Loucy (cell line): Measurements from ENCODE around the gene SP4.

Experiments
- H2AFZ ChIP-seq: fragments of 200-600 bp; sonication (generic); 2 replicates; pipeline ENCODE4 v1.6.0; 2016; ENCODE audit warnings: antibody characterized with exemption, mild to moderate bottlenecking, low read length, moderate library complexity
- H3F3A ChIP-seq: fragments of 200-600 bp; 2 replicates; pipeline ENCODE4 v1.6.0; 2016; ENCODE audit warnings: antibody characterized with exemption, low read depth, mild to moderate bottlenecking
- H3K27me3 ChIP-seq: fragments of 200-600 bp; sonication (generic); 2 replicates; pipeline ENCODE4 v1.6.1; 2014; ENCODE audit warnings: low read length, mild to moderate bottlenecking; ENCODE audit not compliant: insufficient read depth, poor library complexity, severe bottlenecking
- H3K36me3 ChIP-seq: fragments of 200-600 bp; sonication (generic); 2 replicates; pipeline ENCODE4 v1.6.1; 2016; ENCODE audit warnings: low read length; ENCODE audit not compliant: insufficient read depth
- H3K4me1 ChIP-seq: fragments of 200-600 bp; sonication (generic); 2 replicates; pipeline ENCODE4 v1.5.1; 2014; ENCODE audit warnings: low read length, mild to moderate bottlenecking; ENCODE audit not compliant: insufficient read depth, poor library complexity, severe bottlenecking
- H3K4me2 ChIP-seq: fragments of 200-600 bp; sonication (generic); 2 replicates; pipeline ENCODE4 v1.6.0; 2014; ENCODE audit warnings: antibody characterized with exemption, low read length, low read depth, mild to moderate bottlenecking; ENCODE audit not compliant: poor library complexity, severe bottlenecking
- H3K4me3 ChIP-seq: fragments of 200-600 bp; sonication (generic); 2 replicates; pipeline ENCODE4 v1.5.1; 2014; ENCODE audit warnings: low read length, mild to moderate bottlenecking, mixed read lengths; ENCODE audit not compliant: poor library complexity, severe bottlenecking
- H3K79me2 ChIP-seq: fragments of 200-600 bp; sonication (generic); 2 replicates; pipeline ENCODE4 v1.6.1; 2014; ENCODE audit warnings: low read length; ENCODE audit not compliant: insufficient read depth
- H3K9ac ChIP-seq: fragments of 200-600 bp; sonication (generic); 2 replicates; pipeline ENCODE4 v1.6.0; 2014; ENCODE audit warnings: mild to moderate bottlenecking, low read depth, low read length, moderate library complexity; ENCODE audit not compliant: poor library complexity, severe bottlenecking
- H3K9me2 ChIP-seq: fragments of 200-600 bp; sonication (generic); replicated peaks from 2 replicates; pipeline ENCODE4 v1.6.1; 2016; ENCODE audit warnings: low read depth, low read length, mixed read lengths
- H3K9me3 ChIP-seq: fragments of 200-600 bp; sonication (generic); 2 replicates; pipeline ENCODE4 v1.6.1; 2014; ENCODE audit warnings: mild to moderate bottlenecking, antibody characterized with exemption, low read length, low read depth; ENCODE audit not compliant: insufficient read depth
- H4K20me1 ChIP-seq: fragments of 200-600 bp; sonication (generic); 2 replicates; pipeline ENCODE4 v1.6.0; 2014; ENCODE audit warnings: antibody characterized with exemption, low read length, mild to moderate bottlenecking; ENCODE audit not compliant: insufficient read depth, poor library complexity, severe bottlenecking
- CTCF ChIP-seq: fragments of 200-600 bp; sonication (generic); conservative IDR thresholded peaks from 2 replicates; pipeline ENCODE4 v1.5.1; 2014; ENCODE audit warnings: mild to moderate bottlenecking, antibody characterized with exemption, low read length
- EZH2phosphoT487 ChIP-seq: fragments of 200-600 bp; IDR thresholded peaks from 2 replicates; pipeline ENCODE4 v1.6.1; 2018; ENCODE audit warnings: antibody characterized with exemption, mild to moderate bottlenecking, moderate library complexity, borderline replicate concordance

Gene SP4

GRCh38 chr7:21414795-21415393 is 13.0 kb upstream of the SP4 start:
- Histone ChIP-seq H3K9me3 (no peaks in the 10 kb centered on the region), H3K36me3 (no peaks in the 10 kb centered on the region), H3K27me3 (no peaks in the 10 kb centered on the region), H3K4me1 (no peaks in the 10 kb centered on the region), H2AFZ (no peak overlapping the region), H3F3A (no peaks in the 10 kb centered on the region), H3K4me2 (no peak overlapping the region), H3K9me2 (no peaks in the 10 kb centered on the region), H3K4me3 (no peak overlapping the region), H3K9ac (no peak overlapping the region), H3K79me2 (no peaks in the 10 kb centered on the region), H4K20me1 (no peaks in the 10 kb centered on the region)
- TF ChIP-seq EZH2phosphoT487 (no peak), CTCF (no peak)

- H4K20me1 ChIP-seq, result no peaks in the 10 kb centered on the region
- no peaks in the 10 kb centered on the region for H3K9me3 ChIP-seq
- TF ChIP-seq EZH2phosphoT487 (no peak), CTCF (no peak)
- H3K9me2 ChIP-seq, result no peaks in the 10 kb centered on the region
- H3K27me3 ChIP-seq, result no peaks in the 10 kb centered on the region
- H3K4me1 ChIP-seq, result no peaks in the 10 kb centered on the region
- H3K4me2 ChIP-seq, result no peak overlapping the region
- H3F3A ChIP-seq, result no peaks in the 10 kb centered on the region
- no peak overlapping the region for H3K4me3 ChIP-seq
- H3K79me2 ChIP-seq, result no peaks in the 10 kb centered on the region
- H3K9ac ChIP-seq, result no peak overlapping the region
- H3K36me3 ChIP-seq, result no peaks in the 10 kb centered on the region
- no peak overlapping the region for H2AFZ ChIP-seq
Measured at GRCh38 chr7:21417647-21418046, 10.2 kb upstream of the SP4 start.

- Histone ChIP-seq H3K9me3 (no peaks in the 10 kb centered on the region), H3K79me2 (no peaks in the 10 kb centered on the region), H3F3A (no peaks in the 10 kb centered on the region), H3K4me2 (no peak overlapping the region), H3K9me2 (no peaks in the 10 kb centered on the region), H4K20me1 (no peaks in the 10 kb centered on the region), H3K4me3 (no peak overlapping the region), H3K27me3 (no peaks in the 10 kb centered on the region), H2AFZ (no peak overlapping the region), H3K36me3 (no peaks in the 10 kb centered on the region), H3K9ac (no peak overlapping the region), H3K4me1 (peaks cover 9% of the 10 kb centered on the region)
- TF ChIP-seq EZH2phosphoT487 (no peak), CTCF (no peak)
Measured at GRCh38 chr7:21422751-21423150, 5.1 kb upstream of the SP4 start.
